ENCODE results near the gene CTIF.
A peak's percentile ranks its signal among the peaks of the same experiment; 100 is the strongest.

The CTIF gene

DNA sequence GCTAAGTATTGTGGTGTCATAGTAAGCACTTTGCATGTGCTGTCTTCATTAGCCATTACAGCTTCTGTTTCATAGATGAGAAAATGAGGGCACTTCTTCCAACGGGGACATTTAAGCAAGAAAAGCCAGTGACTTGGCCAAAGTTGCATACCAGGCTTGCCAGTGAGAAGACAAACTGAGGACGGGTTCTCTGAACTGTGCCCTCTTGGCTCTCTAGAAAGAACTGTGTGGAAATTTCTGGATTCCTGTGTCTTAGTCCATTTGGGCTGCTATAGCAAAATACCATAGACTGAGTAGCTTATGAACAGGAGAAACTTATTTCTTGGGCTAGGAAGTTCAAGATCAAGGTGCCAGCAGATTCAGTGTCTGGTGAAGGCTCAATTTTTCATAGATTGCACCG lies 13.3 kb downstream of the CTIF start:
- no peak for DNase-seq (ENCODE audit: low spot score)

GRCh38 chr18:48553236-48553635 lies 14.4 kb downstream of the CTIF start:
- DNase-seq (ENCODE audit: low spot score) = no peak

DNA sequence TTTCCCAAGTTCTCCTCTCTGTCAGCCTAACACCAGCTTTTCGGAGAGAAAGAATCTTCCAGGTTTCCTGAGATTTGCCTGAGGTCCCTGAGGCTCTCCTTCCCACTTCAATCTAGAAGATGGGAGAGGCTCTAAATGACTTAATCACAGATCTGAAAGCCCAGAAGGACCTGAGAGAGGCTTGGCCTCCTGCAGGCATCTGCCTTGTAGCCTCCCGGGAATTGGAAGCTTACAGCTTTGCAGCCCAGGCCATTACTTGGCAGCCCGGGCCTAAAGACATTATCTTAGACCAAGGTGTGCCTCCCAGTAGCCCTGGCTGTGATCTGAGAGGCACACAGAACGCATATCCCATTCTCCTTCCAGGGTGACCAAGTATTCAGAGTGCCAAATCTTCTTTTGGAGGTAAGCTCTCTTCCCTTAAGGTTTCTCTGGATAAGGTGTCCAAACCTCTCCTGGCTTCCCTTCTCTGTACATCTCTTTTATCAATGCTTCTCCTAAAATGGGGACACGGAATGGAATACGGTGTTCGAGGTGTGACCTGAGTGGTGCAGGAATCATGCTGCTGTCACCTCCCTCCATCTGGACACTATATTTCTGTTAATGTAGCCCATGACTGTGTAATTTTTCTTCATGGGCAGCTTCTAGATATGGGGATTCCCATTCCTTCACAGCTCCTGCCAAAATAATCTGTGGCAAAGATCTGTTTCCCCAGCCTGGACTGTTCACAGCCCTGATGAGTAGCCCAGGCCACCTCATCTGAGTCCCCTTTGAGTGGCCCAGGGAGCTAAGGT lies 16.0 kb downstream of the CTIF start:
- DNase-seq (ENCODE audit: low spot score) = peak; percentile 93

DNA sequence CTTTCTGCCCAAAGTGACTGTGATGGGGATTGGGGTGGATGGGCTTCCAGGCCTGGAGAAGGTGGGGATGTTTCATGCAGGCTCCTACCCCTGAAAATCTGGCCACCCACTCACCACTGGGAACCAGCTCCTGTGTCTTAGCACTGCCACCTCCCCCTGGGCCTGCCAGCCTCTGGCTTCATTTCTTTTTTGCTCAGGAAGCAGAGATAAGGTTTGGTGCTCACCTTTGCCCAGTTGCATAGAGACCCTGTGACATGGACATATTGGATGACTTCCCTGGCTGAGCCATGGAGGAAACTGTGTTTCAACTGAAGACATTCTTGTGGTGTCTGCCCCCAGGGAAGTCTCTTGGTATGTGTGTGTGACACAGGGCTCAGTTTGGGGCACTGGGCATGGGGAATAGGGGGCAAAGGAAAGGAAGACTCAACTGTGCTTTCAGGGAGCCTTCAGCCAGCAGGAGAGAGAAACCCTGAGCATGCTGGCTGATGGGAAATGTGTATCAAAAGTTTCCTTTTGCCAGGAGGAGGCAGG lies 16.7 kb downstream of the CTIF start:
- no peak for DNase-seq (ENCODE audit: low spot score)

- no peak for DNase-seq (ENCODE audit: low spot score)
Measured at GRCh38 chr18:48557640-48558174, 18.9 kb downstream of the CTIF start.

DNA sequence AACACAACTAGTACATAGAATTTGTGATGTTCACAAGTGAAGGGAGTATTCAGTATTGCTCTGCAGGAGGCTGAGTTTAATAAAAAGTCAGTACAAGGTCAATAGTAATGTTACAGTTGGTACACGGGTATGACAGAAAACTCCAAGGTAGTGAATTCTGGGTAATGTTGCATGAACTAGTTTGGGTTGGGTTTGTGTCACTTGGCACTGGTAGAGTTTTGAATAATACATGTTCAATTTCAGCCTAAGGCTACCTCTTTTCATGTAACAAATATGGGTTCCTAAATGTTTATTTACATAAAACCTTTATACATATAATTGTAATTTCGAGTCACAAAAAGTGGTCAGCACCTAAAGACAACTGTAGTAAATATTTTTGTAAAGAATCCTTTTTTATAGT lies 19.4 kb downstream of the CTIF start:
- DNase-seq (ENCODE audit: low spot score) = no peak

DNA sequence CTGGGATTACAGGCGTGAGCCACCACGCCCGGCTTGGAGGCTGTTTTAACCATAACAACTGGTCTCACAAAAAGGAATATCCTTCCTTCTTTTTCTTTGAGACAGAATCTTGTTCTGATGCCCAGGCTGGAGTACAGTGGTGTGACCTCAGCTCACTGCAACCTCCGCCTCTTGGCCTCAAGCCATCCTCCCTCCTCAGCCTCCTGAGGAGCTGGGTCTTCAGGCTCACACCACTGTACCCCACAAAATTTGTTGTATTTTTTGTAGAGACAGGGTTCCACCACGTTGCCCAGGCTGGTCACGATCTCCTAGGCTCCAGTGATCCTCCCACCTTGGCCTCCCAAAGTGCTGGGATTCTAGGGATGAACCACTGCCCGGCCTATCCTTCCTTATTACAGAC lies 21.7 kb downstream of the CTIF start:
- DNase-seq (ENCODE audit: low spot score) = no peak

- DNase-seq (ENCODE audit: low spot score) = no peak
Measured at GRCh38 chr18:48562075-48562474, 23.2 kb downstream of the CTIF start.

GRCh38 chr18:48563027-48563426 lies 24.2 kb downstream of the CTIF start:
- DNase-seq (ENCODE audit: low spot score) = no peak

DNA sequence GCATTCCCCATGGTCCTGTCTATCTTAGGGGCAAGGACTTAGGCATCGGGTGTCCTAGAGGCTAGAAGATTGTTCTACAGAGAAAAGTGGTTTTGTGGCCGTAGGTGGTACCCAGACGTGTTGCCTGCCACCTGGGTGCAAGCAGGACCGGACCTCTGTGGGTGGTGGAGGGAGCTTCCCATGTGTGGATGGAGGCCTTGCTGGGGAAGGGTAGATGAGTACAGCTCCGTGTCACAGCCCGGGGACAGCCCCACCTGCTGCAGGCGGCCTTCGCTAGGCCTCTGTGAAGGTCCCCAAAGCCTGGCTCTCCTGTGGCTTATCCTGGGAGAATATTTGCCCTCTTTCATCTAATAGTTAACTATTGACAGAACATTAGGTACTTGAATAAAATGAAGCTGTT lies 25.3 kb downstream of the CTIF start:
- no peak for DNase-seq (ENCODE audit: low spot score)

DNA sequence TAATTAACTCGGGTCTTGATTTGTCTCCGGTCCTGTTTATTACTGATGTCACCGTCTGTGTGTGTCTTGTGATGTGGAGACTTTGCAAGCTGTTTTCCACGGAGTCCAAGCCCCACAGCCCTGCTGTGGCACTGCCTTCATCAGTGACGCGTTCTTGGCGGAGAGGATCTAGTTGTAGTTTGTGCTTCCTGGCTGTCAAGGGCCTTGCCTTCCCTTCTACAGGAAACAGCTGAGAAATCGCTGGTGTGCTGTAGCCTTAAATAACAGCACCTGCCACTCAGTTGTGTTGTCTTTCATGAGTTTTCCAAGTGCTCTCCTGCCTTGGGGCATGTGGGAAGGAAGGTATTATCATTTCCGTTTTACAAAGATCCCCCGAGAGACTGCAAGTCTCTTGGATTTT lies 26.3 kb downstream of the CTIF start:
- DNase-seq (ENCODE audit: low spot score) = no peak

- DNase-seq (ENCODE audit: low spot score) = no peak
Measured at GRCh38 chr18:48566589-48566988, 27.8 kb downstream of the CTIF start.

GRCh38 chr18:48567388-48567787 lies 28.6 kb downstream of the CTIF start:
- no peak for DNase-seq (ENCODE audit: low spot score)

GRCh38 chr18:48569139-48569914 lies 30.5 kb downstream of the CTIF start:
- peak; percentile 44 for DNase-seq (ENCODE audit: low spot score)

- no peak for DNase-seq (ENCODE audit: low spot score)
Measured at GRCh38 chr18:48569915-48570264, 31.1 kb downstream of the CTIF start.

DNA sequence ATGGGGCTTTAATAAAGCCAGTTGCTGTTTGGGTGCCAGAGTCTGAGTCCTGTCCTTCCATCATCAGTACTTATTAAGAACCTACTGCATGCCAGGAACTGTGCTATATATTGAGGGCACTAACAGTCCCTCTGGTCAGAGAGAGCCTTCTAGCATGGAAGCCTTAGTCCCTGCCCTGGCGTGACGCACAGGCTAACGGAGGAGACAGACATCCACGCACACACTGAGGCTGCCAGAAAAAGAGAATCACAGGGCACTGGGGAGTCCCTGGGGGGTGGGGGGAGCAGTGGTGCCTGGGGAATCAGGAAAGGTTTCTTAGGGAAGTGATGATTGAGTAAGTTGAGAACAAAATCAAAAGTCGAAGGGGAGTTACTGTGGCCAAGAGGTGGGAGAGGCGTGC lies 31.5 kb downstream of the CTIF start:
- DNase-seq (ENCODE audit: low spot score) = no peak

- DNase-seq (ENCODE audit: low spot score) = no peak
Measured at GRCh38 chr18:48571639-48572384, 33.0 kb downstream of the CTIF start.

- no peak for DNase-seq (ENCODE audit: low spot score)
Measured at GRCh38 chr18:48572402-48573126, 33.7 kb downstream of the CTIF start.

GRCh38 chr18:48573632-48574283 lies 34.9 kb downstream of the CTIF start:
- DNase-seq (ENCODE audit: low spot score) = no peak

DNA sequence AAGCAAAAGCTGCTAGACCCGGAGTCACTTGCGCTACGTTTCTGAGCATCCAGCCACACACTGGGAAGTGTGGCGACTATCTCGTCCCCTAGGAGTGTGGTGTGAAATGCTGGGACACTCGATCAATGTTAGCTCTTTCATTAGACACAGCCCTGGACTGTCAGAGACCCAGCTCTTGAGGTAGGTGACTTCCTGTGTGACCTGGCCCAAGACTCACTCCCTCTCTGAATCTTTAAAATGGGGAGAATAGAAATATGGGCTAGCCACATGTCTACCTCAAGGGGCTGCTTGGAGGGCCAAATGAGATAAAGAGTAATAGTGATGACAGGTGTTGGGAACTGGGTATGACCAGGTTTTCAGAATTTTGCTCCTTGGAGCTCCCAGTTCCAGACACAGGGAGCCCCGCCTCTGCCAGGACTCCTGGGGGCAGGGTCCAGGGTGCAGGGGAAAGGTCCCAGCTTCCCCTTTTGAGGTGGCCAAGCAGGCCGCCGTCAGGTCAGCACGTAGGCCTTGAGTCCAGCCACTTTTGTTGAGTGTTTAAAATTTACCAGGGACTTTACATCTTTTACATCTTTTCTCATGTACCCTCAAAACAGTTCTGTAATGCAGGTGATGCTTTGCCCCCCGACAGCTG lies 36.0 kb downstream of the CTIF start:
- no peak for DNase-seq (ENCODE audit: low spot score)

DNA sequence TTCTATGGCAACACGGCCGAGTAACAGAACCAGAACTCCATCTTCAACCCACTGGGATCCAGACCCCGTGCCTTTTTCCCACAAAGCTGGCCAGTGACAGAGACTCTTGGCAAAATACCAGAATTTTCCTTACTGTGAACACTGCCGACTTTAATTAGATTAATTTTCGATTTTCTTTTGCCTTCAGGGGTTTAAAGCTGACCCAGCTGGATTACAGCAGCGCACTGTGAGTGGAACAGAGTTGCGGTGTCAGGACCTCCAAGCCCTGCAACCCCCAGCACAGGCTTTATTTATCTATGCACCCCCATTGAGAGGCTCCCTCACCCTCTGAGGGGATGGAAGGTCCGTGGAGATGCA lies 36.4 kb downstream of the CTIF start:
- DNase-seq (ENCODE audit: low spot score) = peak; percentile 60

Measured in D341Med (cell line).